ENCODE measurements around the gene AOX1. TPM values are rescaled to one million over a fixed set of nuclear protein-coding genes. Genes with fewer than 3 reads are reported as not detected.

The AOX1 gene
- total and polyA plus RNA-seq, 10 of the 15 experiments (the other 5 are each of a cell fraction or from before 2014, with no cell fraction given) = 0.03 to 0.56 (median 0.19) TPM; not detected in 6

DNA sequence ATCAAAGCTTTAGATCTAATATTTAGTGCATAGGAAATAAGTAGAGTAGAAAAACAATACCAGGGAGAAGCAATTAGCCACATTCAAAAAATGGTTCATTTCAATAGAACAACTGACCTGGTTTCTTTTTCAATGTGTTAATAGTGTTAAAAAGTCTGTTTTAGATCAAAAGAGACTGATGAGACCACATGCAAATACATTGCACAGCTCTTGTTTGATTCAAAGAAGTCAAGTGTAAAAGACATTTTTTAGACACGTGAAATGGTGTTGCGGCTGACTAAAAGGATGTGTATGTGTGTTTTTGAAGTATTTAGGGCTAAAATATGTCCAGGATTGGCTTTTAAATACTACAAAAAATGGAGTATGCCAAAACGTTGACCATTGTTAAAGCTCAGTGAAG, 1.2 kb upstream of the AOX1 start:
- Histone ChIP-seq H3K4me3 (no peak overlapping the region), H3K79me2 (ENCODE audit: control insufficient read depth, insufficient read depth, low read length) (no peaks in the 10 kb centered on the region), H3K27me3 (replicated peaks in 1 of 2; ENCODE audit: control insufficient read depth in 2 of 2, insufficient read depth in 2 of 2, low read length in 1 of 2) (no peaks in the 10 kb centered on the region), H3K4me1 (ENCODE audit: control insufficient read depth, insufficient read depth, low read length) (peaks cover 6% of the 10 kb centered on the region; the same call in 1 of the 2 replicates), H3K36me3 (ENCODE audit: control insufficient read depth in 2 of 2, insufficient read depth in 2 of 2, low read length in 1 of 2) (no peaks in the 10 kb centered on the region; a peak in 1 of 4 replicates), H4K20me1 (ENCODE audit: control insufficient read depth, insufficient read depth) (no peaks in the 10 kb centered on the region), H3K27ac (ENCODE audit: control insufficient read depth, insufficient read depth) (no peak overlapping the region), H3K9ac (ENCODE audit: control insufficient read depth, insufficient read depth, low read length) (no peak overlapping the region), H3K9me3 (replicated peaks; ENCODE audit: control insufficient read depth, insufficient read depth, low read length) (no peaks in the 10 kb centered on the region), H2AFZ (ENCODE audit: control insufficient read depth, low read depth, low read length) (peak overlapping the region; percentile 10; the same call in 1 of the 2 replicates), H3K4me2 (ENCODE audit: control insufficient read depth, insufficient read depth) (no peak overlapping the region)
- peak; percentile 23 for FAIRE-seq
- no peak for DNase-seq (ENCODE audit: low read depth, low spot score)
- in situ Hi-C loops (cut with MboI) = no loop called here
- SMC1A ChIA-PET (ENCODE audit: uncharacterized antibody, unreplicated experiment) = interaction anchor here (0.7 to 1.6 kb wide), 3 partner anchors 13 to 59 kb away, joined by 3 to 4 read pairs (median 3); no protein-coding TSS in a partner anchor
- RAD21 ChIA-PET (ENCODE audit: unreplicated experiment) = no interaction called here
- POLR2A ChIA-PET = no interaction called here
- 49% methylated on average over 3 of the region's 3 CpGs for WGBS (ENCODE audit: insufficient coverage, insufficient replicate concordance, low lambda C conversion rate, missing lambda C conversion rate)
- CTCF ChIA-PET = no interaction called here
- no TSS peak for BruUV-seq (replicated peaks)
- intact Hi-C loops (cut with micrococcal nuclease; ENCODE audit: unreplicated experiment) = no loop called here
- ATAC-seq = peak; percentile 41
- no peak for TF ChIP-seq ZNF384 (IDR thresholded peaks at IDR 0.05; ENCODE audit: borderline replicate concordance, low read depth, low read length)
- no peak for TF ChIP-seq PAX8 (IDR thresholded peaks at IDR 0.05)
- no peak for TF ChIP-seq SIX5 (IDR thresholded peaks at IDR 0.05; ENCODE audit: low read depth, low read length, severe bottlenecking)
- no peak for TF ChIP-seq NR2F1 (conservative IDR thresholded peaks at IDR 0.05)
- no peak for TF ChIP-seq RELA (IDR thresholded peaks at IDR 0.05; ENCODE audit: borderline replicate concordance, partially characterized antibody)
- no peak for TF ChIP-seq IKZF1 (conservative IDR thresholded peaks at IDR 0.05)
- no peak for TF ChIP-seq CHD4 (IDR thresholded peaks at IDR 0.05)
- TF ChIP-seq BACH1 (IDR thresholded peaks at IDR 0.05; ENCODE audit: borderline replicate concordance) = no peak
- peak; percentile 89 to 92 for TF ChIP-seq BHLHE40 (IDR thresholded peaks at IDR 0.05; ENCODE audit: borderline replicate concordance in 1 of 2, low read depth in 2 of 2, low read length in 1 of 2)
- TF ChIP-seq, protein P1, sequence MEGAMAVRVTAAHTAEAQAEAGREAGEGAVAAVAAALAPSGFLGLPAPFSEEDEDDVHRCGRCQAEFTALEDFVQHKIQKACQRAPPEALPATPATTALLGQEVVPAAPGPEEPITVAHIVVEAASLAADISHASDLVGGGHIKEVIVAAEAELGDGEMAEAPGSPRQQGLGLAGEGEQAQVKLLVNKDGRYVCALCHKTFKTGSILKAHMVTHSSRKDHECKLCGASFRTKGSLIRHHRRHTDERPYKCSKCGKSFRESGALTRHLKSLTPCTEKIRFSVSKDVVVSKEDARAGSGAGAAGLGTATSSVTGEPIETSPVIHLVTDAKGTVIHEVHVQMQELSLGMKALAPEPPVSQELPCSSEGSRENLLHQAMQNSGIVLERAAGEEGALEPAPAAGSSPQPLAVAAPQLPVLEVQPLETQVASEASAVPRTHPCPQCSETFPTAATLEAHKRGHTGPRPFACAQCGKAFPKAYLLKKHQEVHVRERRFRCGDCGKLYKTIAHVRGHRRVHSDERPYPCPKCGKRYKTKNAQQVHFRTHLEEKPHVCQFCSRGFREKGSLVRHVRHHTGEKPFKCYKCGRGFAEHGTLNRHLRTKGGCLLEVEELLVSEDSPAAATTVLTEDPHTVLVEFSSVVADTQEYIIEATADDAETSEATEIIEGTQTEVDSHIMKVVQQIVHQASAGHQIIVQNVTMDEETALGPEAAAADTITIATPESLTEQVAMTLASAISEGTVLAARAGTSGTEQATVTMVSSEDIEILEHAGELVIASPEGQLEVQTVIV (IDR thresholded peaks at IDR 0.05; ENCODE audit: borderline replicate concordance, partially characterized antibody) = no peak
- TF ChIP-seq SREBF1 (IDR thresholded peaks at IDR 0.05; ENCODE audit: low read length) = no peak
- TF ChIP-seq ZNF687 (IDR thresholded peaks at IDR 0.05) = no peak
- peak; percentile 43; the same call in 1 of the 2 replicates for TF ChIP-seq RUNX3 (IDR thresholded peaks at IDR 0.05; ENCODE audit: low read length)
- no peak for TF ChIP-seq SUZ12 (IDR thresholded peaks at IDR 0.05; ENCODE audit: unreplicated experiment)
- no peak for TF ChIP-seq RBBP5 (conservative IDR thresholded peaks at IDR 0.05)
- TF ChIP-seq, protein P2, sequence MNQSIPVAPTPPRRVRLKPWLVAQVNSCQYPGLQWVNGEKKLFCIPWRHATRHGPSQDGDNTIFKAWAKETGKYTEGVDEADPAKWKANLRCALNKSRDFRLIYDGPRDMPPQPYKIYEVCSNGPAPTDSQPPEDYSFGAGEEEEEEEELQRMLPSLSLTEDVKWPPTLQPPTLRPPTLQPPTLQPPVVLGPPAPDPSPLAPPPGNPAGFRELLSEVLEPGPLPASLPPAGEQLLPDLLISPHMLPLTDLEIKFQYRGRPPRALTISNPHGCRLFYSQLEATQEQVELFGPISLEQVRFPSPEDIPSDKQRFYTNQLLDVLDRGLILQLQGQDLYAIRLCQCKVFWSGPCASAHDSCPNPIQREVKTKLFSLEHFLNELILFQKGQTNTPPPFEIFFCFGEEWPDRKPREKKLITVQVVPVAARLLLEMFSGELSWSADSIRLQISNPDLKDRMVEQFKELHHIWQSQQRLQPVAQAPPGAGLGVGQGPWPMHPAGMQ (IDR thresholded peaks at IDR 0.05; ENCODE audit: borderline replicate concordance) = no peak
- no peak for TF ChIP-seq KDM1A (IDR thresholded peaks at IDR 0.05; ENCODE audit: borderline replicate concordance)
- no peak for TF ChIP-seq ZNF622 (IDR thresholded peaks at IDR 0.05)
- TF ChIP-seq TAF1 (IDR thresholded peaks at IDR 0.05; ENCODE audit: borderline replicate concordance, low read depth, low read length) = no peak

Data from GM12878 (cell line).